NCI-H146 treated with DMSO at 0.1 percent for 48 hours (cell line): ENCODE results near the gene GFY.
A peak's percentile ranks its signal among the peaks of the same experiment; 100 is the strongest.
"Not testable (repeated sequence)": the region's sequence is repeated elsewhere in the genome, so short reads cannot be mapped to it uniquely, and the experiment has no call there.

Experiments used
- DNase-seq: peaks from one replicate; lab custom pipeline; 2025; ENCODE audit not compliant: unreplicated experiment; lab: John Stamatoyannopoulos, UW

Gene GFY

GRCh38 chr19:49468199-49468598 lies 43.0 kb downstream of the GFY start:
- DNase-seq: no peak

DNA sequence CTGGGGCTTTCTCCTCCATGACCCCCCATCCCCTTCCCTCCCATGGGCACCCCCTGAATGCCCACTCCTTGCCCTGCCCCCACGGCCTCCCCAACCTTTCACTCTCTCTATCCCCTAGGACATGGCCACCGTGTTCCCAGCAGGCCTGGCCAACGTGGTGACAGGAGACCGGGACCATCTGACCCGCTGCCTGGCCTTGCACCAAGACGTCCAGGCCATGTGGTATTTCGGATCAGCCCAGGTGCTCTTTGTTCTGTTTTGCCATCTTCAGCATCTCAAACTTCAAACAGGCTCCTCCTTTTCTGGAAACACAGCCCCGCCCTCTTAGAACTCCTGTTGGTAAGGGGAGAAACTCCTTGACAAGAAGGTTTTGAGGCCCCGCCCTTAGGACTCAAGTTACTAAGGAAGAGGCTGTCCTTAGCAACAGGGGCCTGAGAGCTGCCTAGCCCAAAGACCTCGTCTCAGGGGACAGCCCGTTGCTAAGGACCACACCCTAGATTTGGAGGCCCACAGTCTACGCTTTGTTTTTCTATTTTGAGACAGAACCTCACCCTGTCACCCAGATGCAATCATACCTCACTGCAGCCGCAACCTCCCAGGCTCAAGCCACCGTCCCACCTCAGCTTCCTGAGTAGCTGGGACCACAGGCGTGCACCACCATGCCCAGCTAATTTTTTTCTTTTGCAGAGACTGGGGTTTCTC lies 43.7 kb downstream of the GFY start:
- DNase-seq: no peak

DNA sequence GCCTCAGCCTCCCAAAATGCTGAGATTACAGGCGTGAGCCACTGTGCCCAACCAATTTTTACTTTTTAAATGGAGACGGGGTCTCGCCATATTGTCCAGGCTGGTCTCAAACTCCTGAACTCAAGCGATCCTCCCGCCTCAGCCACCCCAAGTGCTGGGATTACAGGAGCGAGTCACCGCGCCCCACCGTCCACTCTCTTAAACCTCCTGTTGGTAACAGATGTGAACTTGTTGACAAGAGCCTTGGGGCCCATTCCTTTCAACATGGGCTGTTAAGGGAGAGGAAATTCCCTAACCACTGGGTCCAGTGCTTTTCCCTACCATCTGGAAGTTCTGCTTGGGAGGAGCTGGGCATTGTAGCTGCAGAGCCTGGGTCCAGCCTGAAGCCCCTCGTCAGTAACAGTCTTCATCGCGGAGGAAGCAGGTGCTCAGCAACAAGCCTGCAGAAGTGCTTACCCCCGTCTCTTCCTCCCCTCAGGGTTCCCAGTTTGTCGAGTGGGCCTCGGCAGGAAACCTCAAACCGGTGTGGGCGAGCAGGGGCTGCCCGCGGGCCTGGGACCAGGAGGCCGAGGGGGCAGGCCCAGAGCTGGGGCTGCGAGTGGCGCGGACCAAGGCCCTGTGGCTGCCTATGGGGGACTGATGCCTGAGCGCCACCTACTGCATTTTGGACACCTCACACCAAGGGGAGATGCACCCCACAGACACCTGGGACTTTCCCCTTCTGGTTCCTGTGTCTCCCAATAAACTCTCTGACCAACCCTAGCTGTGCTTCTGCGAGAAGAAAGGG lies 44.8 kb downstream of the GFY start:
- no peak for DNase-seq

DNA sequence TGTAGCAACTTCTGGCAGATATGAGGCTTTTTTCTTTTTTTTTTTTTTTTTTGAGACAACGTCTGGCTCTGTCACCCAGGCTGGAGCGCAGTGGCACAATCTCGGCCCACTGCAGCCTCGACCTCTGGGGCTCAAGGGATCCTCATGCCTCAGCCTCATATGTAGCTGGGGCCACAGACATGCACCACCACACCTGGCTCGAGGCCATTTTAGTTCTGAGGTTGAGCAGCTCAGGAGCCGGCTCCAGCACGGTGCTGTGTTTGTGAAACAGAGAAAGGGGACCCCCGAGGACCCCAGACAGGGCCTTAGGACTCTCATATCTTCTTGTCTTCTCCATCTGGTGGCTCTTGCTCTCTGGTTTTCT lies 45.4 kb downstream of the GFY start:
- DNase-seq: no peak

- DNase-seq: no peak
These were observed 47.7 kb downstream of the GFY start for GRCh38 chr19:49472936-49473335.

GRCh38 chr19:49473501-49473867 lies 48.3 kb downstream of the GFY start:
- DNase-seq: not testable (repeated sequence)

GRCh38 chr19:49473868-49474541 lies 48.8 kb downstream of the GFY start, which contains the start of gene FLT3LG:
Gene FLT3LG (plus strand): TSS chr19:49474215. CDS start chr19:49474640, 425 bp downstream.
- peak; percentile 29 for DNase-seq

DNA sequence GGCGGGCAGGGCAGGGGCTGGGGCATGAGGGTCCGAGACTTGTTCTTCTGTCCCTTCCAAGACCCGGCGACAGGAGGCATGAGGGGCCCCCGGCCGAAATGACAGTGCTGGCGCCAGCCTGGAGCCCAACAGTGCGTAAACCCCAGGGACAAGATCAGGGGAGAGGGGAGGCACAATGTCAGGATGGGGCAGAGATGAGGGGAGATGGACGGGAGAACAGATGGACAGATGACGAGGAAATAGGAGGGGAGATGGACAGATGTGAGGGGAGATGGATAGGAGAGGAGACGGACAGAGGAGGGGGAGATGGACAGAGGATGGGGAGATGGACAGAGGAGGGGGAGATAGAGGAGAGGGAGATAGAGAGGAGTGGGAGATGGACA lies 49.3 kb downstream of the GFY start:
- DNase-seq: no peak

DNA sequence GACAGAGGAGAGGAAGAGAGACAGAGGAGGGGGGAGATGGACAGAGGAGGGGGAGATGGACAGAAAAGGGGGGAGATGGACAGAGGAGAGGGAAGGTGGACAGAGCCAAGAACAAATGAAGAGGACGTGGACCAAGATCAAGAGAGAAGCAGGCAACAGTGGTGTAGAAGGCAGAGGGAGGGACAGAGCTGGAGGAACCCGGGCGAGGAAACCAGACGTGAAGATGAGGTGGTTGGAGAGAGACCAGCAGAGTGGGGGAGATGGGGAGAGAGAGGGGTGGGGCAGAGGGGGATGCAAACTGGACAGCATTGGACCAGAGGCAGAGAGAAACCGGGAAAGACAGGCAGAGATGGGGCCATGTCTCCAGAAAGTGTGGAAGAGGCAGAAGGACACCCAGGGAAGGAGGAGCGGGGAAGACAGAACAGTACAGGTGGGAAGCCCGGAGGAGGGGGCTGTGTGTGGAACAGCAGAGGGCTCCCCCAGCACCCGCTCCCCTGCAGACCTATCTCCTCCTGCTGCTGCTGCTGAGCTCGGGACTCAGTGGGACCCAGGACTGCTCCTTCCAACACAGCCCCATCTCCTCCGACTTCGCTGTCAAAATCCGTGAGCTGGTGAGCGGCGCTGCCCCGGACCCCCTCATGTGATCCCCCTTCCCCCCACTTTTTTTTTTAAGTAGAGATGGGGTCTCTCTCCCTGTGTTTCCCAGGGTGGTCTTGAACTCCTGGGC lies 50.2 kb downstream of the GFY start:
- DNase-seq: no peak

DNA sequence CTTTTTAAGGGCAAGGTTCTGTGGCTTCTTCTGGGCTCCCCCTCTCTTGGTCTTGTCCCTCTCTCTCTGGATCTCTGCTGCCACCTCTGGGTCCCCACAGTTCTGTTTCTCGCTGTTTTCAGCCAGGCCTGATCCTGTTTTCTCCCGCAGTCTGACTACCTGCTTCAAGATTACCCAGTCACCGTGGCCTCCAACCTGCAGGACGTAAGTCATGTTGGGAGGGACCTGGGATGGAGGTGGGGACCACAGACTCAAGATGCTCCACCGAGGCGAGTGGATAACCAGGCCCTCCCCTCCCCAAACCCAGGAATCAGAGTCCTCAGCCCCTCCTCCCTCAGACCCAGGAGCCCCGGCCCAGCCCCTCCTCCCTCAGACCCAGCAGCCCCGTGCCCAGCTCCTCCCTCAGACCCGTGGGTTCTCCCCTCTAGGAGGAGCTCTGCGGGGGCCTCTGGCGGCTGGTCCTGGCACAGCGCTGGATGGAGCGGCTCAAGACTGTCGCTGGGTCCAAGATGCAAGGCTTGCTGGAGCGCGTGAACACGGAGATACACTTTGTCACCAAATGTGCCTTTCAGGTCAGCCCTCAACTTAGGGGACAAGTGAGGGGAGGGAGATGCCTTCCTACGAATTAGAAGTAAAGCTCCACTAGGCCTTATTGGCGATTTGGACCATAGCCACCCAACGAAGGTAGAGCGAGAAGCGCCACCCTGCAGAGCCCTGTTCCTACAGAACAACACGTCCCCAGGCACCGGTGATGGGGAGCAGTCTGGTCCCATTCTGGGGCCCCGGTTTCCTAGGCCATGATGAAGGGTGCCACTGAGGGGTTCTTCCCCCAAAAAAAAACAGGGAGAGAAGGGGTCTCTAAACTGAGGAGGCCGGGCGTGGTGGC lies 51.0 kb downstream of the GFY start:
- peak; percentile 28 for DNase-seq
